HG03108 (cell line): Measurements from ENCODE around the gene PIWIL4.
"Not testable (repeated sequence)": the region's sequence is repeated elsewhere in the genome, so short reads cannot be mapped to it uniquely, and the experiment has no call there.

Experiments used
- ATAC-seq: cut with Tn5 transposase; IDR thresholded peaks from one replicate; pipeline ENCODE4 v1.9.1; 2021; ENCODE audit warnings: moderate library complexity; ENCODE audit not compliant: unreplicated experiment

The PIWIL4 gene

DNA sequence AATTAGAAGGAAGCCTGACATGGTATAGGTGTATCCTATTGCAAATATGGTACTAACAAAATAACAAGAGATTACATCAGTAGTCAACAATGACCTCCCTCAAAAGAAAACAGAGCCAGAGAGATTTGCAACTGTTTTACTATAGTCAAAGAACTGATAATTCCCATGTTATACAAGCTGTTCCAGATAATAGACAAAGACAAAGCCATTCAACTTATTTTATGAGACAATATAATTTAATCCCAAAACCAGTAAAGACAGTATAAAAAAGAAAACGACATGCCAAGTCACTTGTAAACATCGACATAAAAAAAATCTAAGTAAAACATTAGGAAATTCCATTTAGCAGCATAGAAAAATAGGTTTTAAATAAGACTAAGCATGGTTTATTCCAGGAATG lies 65.2 kb downstream of the PIWIL4 start:
- ATAC-seq, result no peak

DNA sequence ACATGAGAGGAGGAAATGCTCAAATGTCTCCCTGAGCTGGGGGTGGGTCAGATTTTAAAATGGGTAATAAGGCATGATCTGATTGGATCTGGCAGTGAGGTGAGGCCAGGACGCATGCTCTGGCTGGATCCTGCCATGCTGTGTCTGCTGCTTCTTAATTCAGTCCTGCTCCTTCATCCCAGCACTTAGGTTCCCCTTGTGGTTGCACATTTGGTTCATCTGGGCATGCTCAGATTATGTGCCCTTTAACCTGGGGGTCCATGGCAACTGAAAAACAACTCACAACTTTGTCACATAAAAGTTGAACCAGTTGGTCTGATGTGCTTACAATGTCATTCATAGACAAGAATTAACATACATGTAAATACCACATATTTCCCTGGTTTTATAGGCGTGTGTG lies 67.9 kb downstream of the PIWIL4 start:
- ATAC-seq, result no peak

DNA sequence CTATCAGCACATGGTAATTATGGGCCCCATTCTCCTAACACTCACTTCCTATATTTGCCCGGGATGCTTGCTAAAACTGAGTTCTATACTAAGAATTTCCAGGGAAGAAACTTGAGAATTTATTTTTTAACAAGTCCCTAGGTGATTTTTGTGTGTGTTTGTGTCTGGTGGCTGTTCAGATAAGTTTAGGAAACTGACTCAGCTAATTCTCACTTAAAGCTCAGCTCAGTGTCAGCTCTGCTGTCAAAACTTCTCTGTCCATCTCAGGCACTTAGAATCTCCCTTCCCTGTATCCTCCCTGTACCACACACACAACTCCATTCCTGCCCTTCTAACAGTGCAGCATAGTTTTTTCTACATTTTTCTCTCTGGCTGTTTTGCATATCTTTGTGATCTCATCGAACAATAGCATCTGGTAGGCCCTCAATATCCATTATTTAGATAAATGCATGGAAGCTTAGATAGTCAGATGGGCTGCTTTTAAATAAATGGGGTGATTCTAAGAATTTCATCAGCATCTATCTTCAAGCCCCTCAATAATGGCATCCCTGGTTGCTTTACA lies 69.3 kb downstream of the PIWIL4 start:
- ATAC-seq, result no peak

DNA sequence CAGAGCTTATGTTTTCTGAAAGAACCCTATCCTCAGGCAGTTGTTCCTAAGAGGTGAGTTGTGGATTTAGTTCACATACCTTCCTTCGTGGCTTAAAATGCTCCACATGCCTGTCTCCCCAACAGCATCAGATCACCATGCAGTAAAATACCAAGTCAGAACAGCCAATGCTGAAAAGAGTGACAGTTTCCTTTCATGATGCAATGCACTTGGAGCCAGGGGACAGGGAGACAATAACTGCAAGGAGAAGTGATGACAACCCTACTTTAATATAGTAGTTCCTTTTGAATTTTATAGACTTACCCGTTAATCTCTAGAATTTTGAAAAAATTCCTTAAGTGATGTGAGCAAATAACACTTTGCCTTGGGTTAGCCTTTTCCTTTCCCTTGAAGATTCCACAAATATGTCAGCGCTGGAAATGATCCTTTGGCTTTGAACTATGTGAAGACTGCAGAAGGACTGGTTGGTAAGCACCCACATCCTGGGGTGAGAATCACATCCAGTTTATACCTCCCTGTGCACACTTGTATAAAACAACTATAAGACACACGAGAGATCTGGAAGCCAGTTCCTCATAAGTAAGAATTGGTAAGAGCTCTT lies 71.2 kb downstream of the PIWIL4 start:
- ATAC-seq, result no peak

DNA sequence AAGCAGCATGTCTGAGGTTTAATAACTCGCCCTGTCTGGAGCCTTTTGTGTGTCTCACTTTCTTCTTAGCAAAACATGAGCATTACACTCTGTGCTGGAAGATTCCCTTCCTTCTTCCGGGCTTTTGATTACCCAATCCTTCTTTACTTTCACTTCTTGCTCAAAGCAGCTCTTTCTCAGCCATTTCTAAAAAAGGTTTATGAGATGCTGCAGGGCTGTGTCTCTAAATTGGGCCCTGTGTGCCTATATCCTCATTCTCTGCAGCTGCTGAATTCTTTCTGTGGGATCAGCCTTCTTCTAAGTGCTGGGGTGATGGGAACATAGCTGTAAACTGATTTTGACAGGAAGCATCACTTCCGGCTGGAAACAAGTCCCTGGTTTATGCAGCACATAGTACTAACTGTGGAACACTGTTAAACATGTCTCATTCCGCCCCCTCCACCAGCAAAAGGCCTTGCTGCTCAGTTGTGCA lies 71.8 kb downstream of the PIWIL4 start:
- ATAC-seq, result no peak

DNA sequence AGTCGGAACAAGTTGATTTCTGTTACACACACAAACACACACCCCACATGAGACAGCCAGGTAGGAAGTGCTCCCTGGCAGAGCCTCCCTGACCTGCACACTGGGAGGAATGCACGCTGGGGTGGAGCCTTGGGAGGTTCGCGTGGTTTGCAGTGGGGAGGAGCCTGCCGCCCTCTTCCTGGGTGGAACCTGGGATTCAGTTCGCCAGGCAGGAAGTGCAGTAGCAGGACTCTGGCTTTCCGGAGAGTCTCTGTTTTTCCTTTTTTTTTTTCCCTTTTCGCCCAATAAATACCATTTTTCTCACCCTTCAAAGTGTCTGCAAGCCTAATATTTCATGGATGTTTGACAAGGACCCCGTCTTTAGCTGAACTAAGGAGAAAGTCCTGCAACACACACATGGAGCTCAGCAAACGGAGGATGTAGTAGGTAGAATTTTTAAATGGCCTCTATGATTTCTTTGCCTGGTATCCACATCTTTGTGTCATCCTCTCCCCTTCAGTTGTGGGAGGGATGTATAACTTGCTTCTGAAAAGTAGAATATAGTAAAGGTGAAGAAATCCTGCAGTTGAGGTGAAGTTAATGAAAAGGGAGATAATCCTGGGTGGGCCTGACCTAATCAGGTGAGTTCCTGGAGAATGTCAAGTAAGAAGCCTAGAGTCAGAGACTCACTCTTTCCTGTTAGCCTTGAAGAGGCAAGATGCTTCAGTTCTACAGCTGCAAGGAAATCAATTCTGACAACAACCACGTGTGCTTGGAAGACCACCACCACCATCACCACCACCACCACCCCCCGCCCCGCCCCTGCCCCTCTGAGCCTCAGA lies 72.9 kb downstream of the PIWIL4 start:
- no peak for ATAC-seq

DNA sequence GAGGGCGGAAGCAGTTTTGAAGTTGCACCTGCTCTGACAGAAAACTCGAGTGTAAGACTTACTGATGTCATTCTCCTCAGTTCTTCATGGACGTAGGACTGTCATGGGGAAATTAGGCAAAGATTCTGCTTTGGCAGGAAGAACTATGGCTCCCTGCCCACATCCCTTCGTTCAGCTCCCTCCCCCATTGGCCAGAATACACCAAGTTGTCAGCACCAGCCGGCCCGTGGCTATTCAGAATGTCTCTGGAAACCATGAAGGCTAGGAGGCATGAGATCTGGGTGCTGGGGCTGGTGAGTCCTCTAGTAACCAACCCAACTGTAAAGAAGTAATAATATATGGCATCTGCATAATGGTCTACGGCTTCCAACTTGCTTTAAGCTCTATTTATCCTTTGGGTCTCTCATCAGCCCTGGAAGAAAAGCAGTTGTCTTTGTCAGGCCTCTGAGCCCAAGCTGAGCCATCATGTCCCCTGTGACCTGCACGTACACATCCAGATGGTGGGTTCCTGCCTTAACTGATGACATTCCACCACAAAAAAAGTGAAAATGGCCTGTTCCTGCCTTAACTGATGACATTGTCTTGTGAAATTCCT lies 74.1 kb downstream of the PIWIL4 start:
- ATAC-seq, result no peak

DNA sequence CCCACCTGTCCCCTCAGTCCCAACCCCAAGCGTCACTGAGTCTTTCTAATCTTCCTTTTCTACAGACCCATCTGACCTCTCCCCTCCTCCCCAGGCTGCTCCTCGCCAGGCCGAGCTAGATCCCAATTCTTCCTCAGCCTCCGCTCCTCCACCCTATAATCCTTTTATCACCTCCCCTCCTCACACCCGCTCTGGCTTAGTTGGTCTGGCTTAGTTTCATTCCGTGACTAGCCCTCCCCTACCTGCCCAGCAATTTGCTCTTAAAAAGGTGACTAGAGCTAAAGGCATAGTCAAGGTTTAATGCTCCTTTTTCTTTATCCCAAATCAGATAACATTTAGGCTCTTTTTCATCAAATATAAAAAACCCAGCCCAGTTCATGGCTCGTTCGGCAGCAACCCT lies 76.0 kb downstream of the PIWIL4 start:
- ATAC-seq, result not testable (repeated sequence)

DNA sequence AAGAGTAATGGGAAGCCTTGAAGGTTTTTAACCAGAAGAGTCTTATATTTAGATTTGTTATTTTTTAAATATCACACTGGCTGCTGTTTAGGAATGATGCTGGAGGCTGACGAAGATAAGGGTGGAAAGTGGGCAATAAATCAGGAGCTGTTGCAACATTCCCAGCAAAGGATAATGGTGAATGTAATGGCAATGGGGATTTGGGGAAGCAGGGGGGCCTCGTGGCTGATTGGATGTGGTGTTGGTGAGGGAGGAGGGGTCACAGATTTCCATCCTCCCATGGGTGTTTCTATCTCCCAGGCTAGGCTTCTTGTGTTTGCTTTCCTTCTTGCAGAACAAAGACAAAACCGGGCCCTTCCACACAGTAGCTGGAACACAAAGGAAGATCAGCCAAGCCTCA lies 80.8 kb downstream of the PIWIL4 start:
- ATAC-seq, result no peak

DNA sequence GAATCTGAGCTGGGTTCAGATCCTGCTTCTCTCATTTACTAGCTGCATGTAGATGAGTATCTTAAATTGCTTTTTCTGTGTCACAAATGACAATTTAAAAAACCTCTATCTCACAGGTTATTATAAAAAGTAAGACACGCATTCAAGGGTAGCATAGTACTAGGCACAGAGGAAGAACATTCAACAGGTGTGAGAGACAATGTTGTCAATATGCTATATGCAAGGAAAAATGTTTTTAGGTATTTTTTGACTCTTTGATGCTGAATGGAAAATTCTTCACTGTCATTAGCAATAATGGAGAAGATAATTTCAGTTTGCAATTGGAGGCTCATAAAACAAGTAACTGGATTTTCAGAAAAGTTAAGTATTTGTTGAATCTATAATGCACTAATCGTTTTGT lies 81.6 kb downstream of the PIWIL4 start:
- ATAC-seq, result no peak

DNA sequence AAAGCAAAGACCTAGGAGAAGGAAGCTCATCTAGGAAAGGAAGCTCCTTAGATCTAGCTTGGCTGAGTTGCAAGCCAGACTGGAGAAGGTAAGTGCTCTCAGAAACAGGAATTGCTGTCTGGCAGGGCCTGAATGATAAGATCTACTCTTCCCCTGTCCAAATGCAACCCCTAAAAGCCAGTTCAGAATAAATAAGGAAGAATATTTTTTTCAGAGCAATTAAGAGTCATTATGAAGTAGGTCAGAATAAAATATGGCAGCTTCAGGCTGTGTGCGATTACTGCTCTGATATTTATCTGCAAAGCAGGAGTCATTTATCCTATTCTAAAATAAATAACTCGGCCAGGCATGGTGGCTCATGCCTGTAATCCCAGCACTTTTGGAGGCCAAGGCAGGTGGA lies 82.1 kb downstream of the PIWIL4 start:
- ATAC-seq, result no peak

DNA sequence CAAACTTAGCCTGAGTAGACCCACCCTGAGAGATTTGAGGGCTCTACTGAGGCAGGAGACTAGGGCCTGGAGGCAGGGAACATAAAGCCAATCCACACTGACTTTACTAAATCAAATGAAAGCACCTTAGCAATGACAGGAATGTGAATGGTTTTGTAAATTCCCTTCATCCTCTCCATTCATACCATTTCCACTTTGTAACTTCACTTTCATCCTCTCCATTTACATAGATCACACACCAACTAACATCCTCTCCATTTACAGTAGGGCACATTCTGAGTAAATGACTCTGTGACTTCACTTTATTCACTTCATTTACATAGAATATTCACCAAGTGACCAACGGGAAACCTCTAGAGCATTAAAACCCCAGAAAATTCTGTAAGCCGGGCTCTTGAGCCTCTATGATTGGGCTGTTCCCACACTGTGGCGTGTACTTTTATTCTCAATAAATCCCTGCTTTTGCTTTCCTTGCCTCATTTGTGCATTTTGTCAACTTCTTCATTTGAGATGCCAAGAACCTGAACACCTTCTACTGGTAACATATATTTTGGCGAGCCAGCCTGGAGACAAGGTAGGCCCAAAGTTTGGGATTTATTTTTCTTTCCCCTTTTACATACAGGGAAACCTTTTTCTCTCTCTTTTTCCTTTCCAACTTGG lies 82.9 kb downstream of the PIWIL4 start:
- no peak for ATAC-seq

DNA sequence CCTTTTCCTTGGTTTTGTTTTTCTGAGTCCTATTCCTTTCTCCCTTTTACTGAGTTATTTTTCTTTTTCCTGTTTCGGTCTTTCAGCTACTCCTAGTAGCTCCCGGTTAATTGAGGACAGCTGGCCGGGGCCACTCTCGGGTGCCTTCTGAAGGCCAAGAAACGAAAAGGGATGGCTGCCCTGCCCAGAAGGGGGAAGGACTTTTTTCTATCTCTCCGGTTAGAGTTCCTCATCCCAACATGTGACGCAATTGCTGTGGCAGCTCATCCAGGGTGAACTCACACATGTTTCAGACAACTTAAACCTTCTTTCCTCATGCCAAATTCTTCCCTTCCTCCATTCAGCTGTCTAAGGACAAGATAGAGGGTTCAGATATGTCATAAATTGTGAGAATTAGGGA lies 83.6 kb downstream of the PIWIL4 start:
- no peak for ATAC-seq

DNA sequence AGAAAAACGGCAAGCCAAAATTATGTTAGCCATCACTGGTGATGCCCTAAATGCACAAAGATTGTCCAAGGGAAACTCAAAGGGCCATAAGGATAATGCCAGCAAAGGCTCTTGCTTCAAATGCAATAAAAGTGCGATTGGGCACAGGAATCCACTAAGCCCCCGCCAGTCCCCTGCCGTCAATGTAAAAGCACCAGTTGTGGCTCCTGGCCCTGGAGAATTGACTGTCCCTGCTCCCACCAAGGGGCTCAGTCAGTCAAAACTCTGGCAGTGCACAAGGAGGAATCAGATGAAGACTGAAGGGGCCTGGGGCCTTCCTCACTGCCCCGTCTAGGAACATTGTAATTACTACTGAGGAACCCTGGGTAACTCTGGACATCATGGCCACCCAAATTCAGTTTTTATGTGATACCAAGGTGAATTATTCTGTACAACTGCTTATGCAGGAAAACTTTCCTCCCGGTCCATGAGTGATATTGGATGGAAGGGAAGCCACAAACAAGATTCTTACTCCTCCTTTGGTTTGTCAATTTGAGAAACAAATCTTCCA lies 85.6 kb downstream of the PIWIL4 start:
- ATAC-seq, result no peak

DNA sequence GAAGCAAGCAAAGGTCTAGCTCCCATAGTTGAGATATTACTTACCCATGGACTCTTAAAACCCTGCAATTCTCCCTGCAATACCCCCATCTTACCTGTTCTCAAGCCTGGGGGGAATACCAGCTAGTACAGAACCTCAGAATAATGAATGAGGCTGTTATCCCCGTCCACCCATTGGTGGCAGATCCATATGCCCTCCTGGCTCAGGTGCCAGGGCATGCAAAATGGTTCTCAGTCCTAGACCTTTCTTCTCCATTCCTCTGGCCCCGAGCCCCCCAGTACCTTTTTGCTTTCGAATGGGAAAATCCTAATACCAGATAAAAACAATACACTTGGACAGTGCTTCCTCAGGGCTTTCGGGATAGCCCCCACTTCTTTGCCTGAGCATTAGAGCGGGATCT lies 86.4 kb downstream of the PIWIL4 start:
- no peak for ATAC-seq

DNA sequence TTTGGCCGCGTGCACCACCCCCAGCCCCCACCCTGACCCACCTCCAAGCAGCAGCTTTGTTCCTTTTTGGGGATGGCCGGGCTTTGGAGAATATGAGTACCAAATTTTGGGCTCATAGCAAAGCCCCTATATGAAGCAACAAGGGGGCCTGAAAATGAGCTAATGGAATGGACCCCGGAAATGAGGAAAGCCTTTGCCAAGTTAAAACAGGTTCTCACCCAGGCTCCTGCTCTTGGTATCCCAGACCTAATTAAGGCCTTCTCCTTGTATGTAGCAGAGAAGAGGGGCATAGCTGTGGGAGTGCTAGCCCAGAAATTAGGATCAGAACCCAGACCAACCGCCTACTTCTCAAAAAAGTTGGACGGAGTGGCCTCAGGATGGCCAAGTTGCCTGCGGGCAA lies 87.0 kb downstream of the PIWIL4 start:
- ATAC-seq, result no peak

DNA sequence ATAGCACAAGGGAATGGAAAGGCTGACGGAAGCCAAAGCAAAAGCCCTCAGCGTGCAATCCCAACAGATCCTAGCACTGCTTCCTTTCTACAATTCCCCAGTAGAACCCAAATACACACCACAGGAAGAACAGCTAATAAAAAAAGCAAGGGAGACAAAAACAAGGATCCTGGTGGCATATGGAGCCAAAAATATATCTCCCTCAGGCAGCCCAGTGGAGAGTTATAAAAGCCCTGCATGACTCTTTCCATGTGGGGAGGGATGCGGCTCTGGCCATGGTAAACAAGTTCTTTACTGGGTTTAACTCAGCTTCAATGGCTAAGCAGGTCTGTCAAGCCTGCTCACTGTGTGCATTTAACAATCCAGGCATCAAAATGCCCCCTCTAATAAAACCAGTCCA lies 88.1 kb downstream of the PIWIL4 start:
- ATAC-seq, result no peak

DNA sequence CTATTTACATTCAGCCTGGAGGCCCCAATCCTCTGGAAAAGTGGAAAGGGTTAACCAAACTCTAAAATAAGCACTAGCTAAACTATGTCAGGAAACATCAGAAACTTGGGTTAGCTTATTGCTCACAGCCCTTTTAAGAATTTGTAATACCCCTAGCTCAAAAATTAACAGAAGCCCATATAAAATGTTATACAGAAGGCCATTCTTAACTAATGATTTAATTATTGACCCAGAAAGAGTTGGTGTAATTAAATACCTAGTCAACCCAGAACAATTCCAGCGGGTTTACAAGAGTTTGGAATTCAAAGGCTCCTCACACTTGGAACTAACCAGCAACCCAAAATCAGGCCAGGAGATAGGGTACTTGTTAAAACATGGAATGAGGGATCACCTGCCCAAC lies 88.8 kb downstream of the PIWIL4 start:
- ATAC-seq, result no peak

DNA sequence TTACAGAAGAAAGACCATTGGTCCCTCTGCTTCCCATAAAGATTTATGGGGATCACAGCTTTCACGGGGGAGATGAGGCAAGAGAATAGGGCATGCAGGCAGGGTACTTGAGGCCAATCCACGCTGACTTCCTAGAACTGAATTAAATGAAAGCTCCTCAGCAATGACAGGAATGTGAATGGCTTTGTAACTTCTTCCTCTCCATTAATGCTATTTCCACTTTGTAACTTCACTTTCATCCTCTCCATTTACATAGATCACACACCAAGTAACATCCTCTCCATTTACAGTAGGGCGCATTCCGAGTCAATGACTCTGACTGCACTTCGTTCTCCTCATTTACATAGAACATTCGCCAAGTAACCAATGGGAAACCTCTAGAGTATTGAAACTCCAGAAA lies 89.8 kb downstream of the PIWIL4 start:
- no peak for ATAC-seq

DNA sequence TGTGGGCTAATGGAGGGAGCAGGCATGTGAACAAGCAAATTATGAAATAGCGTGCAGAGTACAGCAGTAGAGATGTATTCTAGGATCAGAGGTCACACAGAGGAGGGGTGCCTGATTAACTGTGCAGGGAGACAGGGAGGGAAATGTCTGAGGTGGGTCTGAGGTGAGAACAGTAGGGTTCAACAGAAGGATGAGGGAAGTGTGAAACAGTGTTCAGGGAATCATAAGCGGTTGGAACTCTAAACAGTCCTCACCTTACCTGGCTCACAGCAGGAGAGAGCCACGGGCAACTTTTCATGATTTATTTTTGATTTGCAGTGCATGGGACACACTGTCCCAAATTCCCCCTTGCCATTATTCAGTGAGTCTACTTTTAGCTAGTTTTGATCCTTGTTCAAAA lies 90.5 kb downstream of the PIWIL4 start:
- ATAC-seq, result no peak

DNA sequence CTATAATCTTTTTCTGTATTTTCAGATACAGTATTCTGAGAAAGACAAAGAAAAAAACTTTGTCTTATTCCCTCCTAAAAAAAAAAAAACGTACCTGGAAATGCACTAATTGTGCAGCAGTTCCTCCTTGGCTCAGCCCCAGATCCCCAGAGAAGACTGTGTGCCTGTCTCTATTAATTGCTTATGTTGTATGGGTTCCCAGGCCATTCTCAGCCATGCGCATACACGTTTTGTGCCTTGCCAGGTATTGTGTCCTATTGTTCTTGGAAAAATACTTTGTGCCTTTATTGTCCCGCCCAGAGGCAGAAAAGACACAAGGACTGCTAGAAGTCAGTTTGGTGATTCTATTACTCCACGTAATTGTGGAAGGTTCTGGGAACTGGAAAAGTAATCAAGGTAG lies 91.2 kb downstream of the PIWIL4 start:
- no peak for ATAC-seq
